ENCODE results near the gene ARMC10.

DNA sequence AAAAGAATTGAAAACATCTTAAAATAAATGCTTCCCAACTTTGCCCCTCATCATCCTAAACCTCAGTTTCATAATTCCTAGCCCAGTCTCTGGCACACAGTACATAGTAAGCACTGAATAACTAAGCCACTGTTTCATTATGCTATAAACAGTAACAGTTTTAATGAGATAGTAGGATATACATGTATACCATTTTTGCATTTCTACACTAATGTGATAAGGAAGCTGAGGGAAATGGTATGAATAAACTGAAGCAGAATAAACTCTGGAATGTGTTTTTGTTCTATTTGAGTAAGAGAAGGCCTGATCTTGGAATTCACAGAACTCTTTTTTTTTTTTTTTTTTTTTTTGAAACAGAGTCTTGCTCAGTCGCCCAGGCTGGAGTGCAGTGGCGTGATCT, 65.1 kb downstream of the ARMC10 start:
- TF ChIP-seq CTCF (conservative IDR thresholded peaks at IDR 0.05; ENCODE audit: low read depth, low read length) = no peak
- no peak for TF ChIP-seq EZH2phosphoT487 (IDR thresholded peaks at IDR 0.05; ENCODE audit: borderline replicate concordance, low read length)
- TF ChIP-seq EZH2 (IDR thresholded peaks at IDR 0.05; ENCODE audit: low read length, unreplicated experiment) = no peak
